Liver (tissue), 9 donors: ENCODE data around the gene ZNF580. TPM values are rescaled to one million over a fixed set of nuclear protein-coding genes. Genes with fewer than 3 reads are reported as not detected.

Experiments used
- DNase-seq: peaks from one replicate; pipeline ENCODE4 v3.0.0-alpha.2; 2017; ENCODE audit warnings: low spot score
- H3K27ac ChIP-seq, 2 donors: one replicate each; pipeline ENCODE4 v1.7.0; 2013; ENCODE audit warnings: inconsistent platforms in 2 of 2, low read length in 2 of 2, control low read depth in 1 of 2, low read depth in 1 of 2, mild to moderate bottlenecking in 1 of 2
- H3K27me3 ChIP-seq, 4 donors: one replicate each; pipeline versions ENCODE4 v1.6.1 to v1.7.0; 2013; ENCODE audit warnings: low read length in 3 of 4, inconsistent platforms in 1 of 4, mild to moderate bottlenecking in 1 of 4, moderate library complexity in 1 of 4; ENCODE audit not compliant: control insufficient read depth in 4 of 4, insufficient read depth in 4 of 4
- H3K36me3 ChIP-seq, 4 donors: one replicate each; pipeline versions ENCODE4 v1.6.1 to v1.7.0; 2013; ENCODE audit warnings: low read length in 3 of 4, mild to moderate bottlenecking in 3 of 4, low read depth in 1 of 4, moderate library complexity in 1 of 4; ENCODE audit not compliant: control insufficient read depth in 4 of 4, insufficient read depth in 3 of 4
- H3K4me1 ChIP-seq, 4 donors: one replicate each; pipeline versions ENCODE4 v1.6.1 to v1.7.0; 2013; ENCODE audit warnings: low read length in 3 of 4, mild to moderate bottlenecking in 3 of 4, moderate library complexity in 1 of 4; ENCODE audit not compliant: control insufficient read depth in 4 of 4, insufficient read depth in 4 of 4
- H3K4me3 ChIP-seq, 3 donors: one replicate each; pipeline versions ENCODE4 v1.6.1 to v1.7.0; 2013; ENCODE audit warnings: low read length in 3 of 3, control low read depth in 1 of 3, low read depth in 1 of 3, mild to moderate bottlenecking in 1 of 3
- H3K9ac ChIP-seq, 2 donors: one replicate each; pipeline ENCODE4 v1.7.0; 2013; ENCODE audit warnings: low read length in 2 of 2, mild to moderate bottlenecking in 2 of 2, moderate library complexity in 2 of 2, control low read depth in 1 of 2, low read depth in 1 of 2
- H3K9me3 ChIP-seq, 4 donors: one replicate each; pipeline versions ENCODE4 v1.6.1 to v1.7.0; 2013; ENCODE audit warnings: low read length in 3 of 4; ENCODE audit not compliant: control insufficient read depth in 4 of 4
- ATF3 ChIP-seq: IDR thresholded peaks from 2 replicates; pipeline ENCODE4 v1.6.1; 2016; ENCODE audit warnings: antibody characterized with exemption
- GABPA ChIP-seq, 2 donors: IDR thresholded peaks in 1 of 2; conservative IDR thresholded peaks in 1 of 2; 2 replicates each; pipeline ENCODE4 v1.6.1; 2016; ENCODE audit warnings: antibody characterized with exemption in 2 of 2, mild to moderate bottlenecking in 1 of 2, moderate library complexity in 1 of 2
- HNF4A ChIP-seq, 2 donors: conservative IDR thresholded peaks; 2 replicates each; pipeline ENCODE4 v1.6.1; 2016; ENCODE audit warnings: antibody characterized with exemption in 2 of 2, mild to moderate bottlenecking in 2 of 2
- HNF4G ChIP-seq: IDR thresholded peaks from 2 replicates; pipeline ENCODE4 v1.6.1; 2016; ENCODE audit warnings: antibody characterized with exemption
- JUND ChIP-seq, 2 donors: IDR thresholded peaks; 2 replicates each; pipeline ENCODE4 v1.6.1; 2016; ENCODE audit warnings: antibody characterized with exemption in 2 of 2
- MAX ChIP-seq: IDR thresholded peaks from 2 replicates; pipeline ENCODE4 v1.6.1; 2016; ENCODE audit warnings: antibody characterized with exemption
- NR2F2 ChIP-seq: IDR thresholded peaks from 2 replicates; pipeline ENCODE4 v1.6.1; 2016; ENCODE audit warnings: antibody characterized with exemption
- RAD21 ChIP-seq, 2 donors: IDR thresholded peaks; 2 replicates each; pipeline ENCODE4 v1.6.1; 2016; ENCODE audit warnings: antibody characterized with exemption in 2 of 2, mild to moderate bottlenecking in 2 of 2
- REST ChIP-seq: IDR thresholded peaks from 2 replicates; pipeline ENCODE4 v1.6.1; 2016; ENCODE audit warnings: antibody characterized with exemption, mild to moderate bottlenecking
- RXRA ChIP-seq, 2 donors: IDR thresholded peaks; 2 replicates each; pipeline ENCODE4 v1.6.1; 2017 to 2018; ENCODE audit warnings: antibody characterized with exemption in 2 of 2, mild to moderate bottlenecking in 1 of 2
- SP1 ChIP-seq: IDR thresholded peaks from 2 replicates; pipeline ENCODE4 v1.6.1; 2018; ENCODE audit warnings: antibody characterized with exemption, mild to moderate bottlenecking
- TAF1 ChIP-seq: conservative IDR thresholded peaks from 2 replicates; pipeline ENCODE4 v1.6.1; 2016; ENCODE audit warnings: antibody characterized with exemption, mild to moderate bottlenecking
- YY1 ChIP-seq: IDR thresholded peaks from 2 replicates; pipeline ENCODE4 v1.6.1; 2016; ENCODE audit warnings: antibody characterized with exemption, mild to moderate bottlenecking
- ZBTB33 ChIP-seq: IDR thresholded peaks from 2 replicates; pipeline ENCODE4 v1.6.1; 2016; ENCODE audit warnings: antibody characterized with exemption
- WGBS: extraction: QIAGEN DNeasy Blood & Tissue Kit; methylation state at CpG from one replicate; pipeline ENCODE4 v1.1.7; 2013; 5-methylcytosine and 5-hydroxymethylcytosine counted together
- polyA plus RNA-seq, 2 donors: library from polyadenylated mRNA; stranded (reverse) in 1 of 2; unstranded in 1 of 2; fragments of 200-250 nt in 1 of 2; fragments of >200 nt in 1 of 2; fragmentation: Nextera tagmentation in 1 of 2; extraction: Ambion mirVana in 1 of 2; gene quantifications; one replicate each; pipeline versions ENCODE4 v1.2.1 to v1.2.3, GENCODE V29; 2013 to 2015
- total RNA-seq, 2 donors: library from RNA; depleted of rRNA; stranded (reverse); fragments of >200 nt; gene quantifications; one replicate each; pipeline ENCODE4 v1.2.3, GENCODE V29; 2014
- donor health status: healthy.
- donor health status: healthy.
- donor health status: healthy.
- donor health status: healthy.
- donor health status: healthy.

ZNF580 gene
- total and polyA plus RNA-seq, 4 donors, result 2.6 to 5.2 (median 5.1) TPM

GRCh38 chr19:55592391-55593090 is 48.3 kb upstream of the ZNF580 start:
- DNase-seq, result no peak
- 93% methylated on average over 73 of the region's 73 CpGs for WGBS
- no peak overlapping the region for H3K27ac ChIP-seq
- no peak overlapping the region for H3K4me3 ChIP-seq
- no peaks in the 10 kb centered on the region for H3K27me3 ChIP-seq
- H3K9me3 ChIP-seq, result no peaks in the 10 kb centered on the region
- H3K9ac ChIP-seq, result no peak overlapping the region
- TF ChIP-seq REST, result no peak
- TF ChIP-seq MAX, result no peak
- no peak for TF ChIP-seq YY1
- no peak for TF ChIP-seq JUND (IDR thresholded peaks at IDR 0.05)
- TF ChIP-seq ATF3, result no peak
- TF ChIP-seq RXRA (IDR thresholded peaks at IDR 0.05), result no peak
- peaks cover 3 to 28% (median 12%) of the 10 kb centered on the region in 4 donors for H3K36me3 ChIP-seq
- no peaks in the 10 kb centered on the region for H3K4me1 ChIP-seq

- Histone ChIP-seq H3K36me3 (peaks cover 3 to 28% (median 12%) of the 10 kb centered on the region in 4 donors), H3K27me3 (no peaks in the 10 kb centered on the region), H3K4me3 (no peak overlapping the region), H3K4me1 (no peaks in the 10 kb centered on the region), H3K27ac (no peak overlapping the region), H3K9ac (no peak overlapping the region), H3K9me3 (no peaks in the 10 kb centered on the region)
- TF ChIP-seq NR2F2, result no peak
- DNase-seq, result no peak
- WGBS, result 89% methylated on average over 68 of the region's 68 CpGs
Measured at GRCh38 chr19:55593096-55593772, 47.6 kb upstream of the ZNF580 start.

GRCh38 chr19:55594996-55595545 is 45.7 kb upstream of the ZNF580 start:
- Histone ChIP-seq H3K4me3 (no peak overlapping the region), H3K36me3 (peaks cover 3 to 28% (median 12%) of the 10 kb centered on the region in 4 donors), H3K27ac (no peak overlapping the region), H3K9me3 (no peaks in the 10 kb centered on the region), H3K9ac (no peak overlapping the region), H3K4me1 (peaks cover 0 to 6% (median 1%) of the 10 kb centered on the region in 4 donors), H3K27me3 (no peaks in the 10 kb centered on the region)
- TF ChIP-seq HNF4A (conservative IDR thresholded peaks at IDR 0.05) (no peak), TAF1 (no peak), RAD21 (IDR thresholded peaks at IDR 0.05) (no peak), YY1 (no peak), ZBTB33 (no peak), MAX (no peak), HNF4G (no peak), SP1 (no peak), GABPA (IDR thresholded peaks at IDR 0.05 in 1 of 2, conservative IDR thresholded peaks at IDR 0.05 in 1 of 2) (no peak), ATF3 (no peak)
- 94% methylated on average over 4 of the region's 4 CpGs for WGBS
- no peak for DNase-seq
